COR-L47 (cell line): ENCODE results near the gene CSTB.
"Not testable (repeated sequence)": the region's sequence is repeated elsewhere in the genome, so short reads cannot be mapped to it uniquely, and the experiment has no call there.

Experiments
- DNase-seq: peaks from one replicate; lab custom pipeline; 2025; lab: John Stamatoyannopoulos, UW

The CSTB gene, protein sequence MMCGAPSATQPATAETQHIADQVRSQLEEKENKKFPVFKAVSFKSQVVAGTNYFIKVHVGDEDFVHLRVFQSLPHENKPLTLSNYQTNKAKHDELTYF

DNA sequence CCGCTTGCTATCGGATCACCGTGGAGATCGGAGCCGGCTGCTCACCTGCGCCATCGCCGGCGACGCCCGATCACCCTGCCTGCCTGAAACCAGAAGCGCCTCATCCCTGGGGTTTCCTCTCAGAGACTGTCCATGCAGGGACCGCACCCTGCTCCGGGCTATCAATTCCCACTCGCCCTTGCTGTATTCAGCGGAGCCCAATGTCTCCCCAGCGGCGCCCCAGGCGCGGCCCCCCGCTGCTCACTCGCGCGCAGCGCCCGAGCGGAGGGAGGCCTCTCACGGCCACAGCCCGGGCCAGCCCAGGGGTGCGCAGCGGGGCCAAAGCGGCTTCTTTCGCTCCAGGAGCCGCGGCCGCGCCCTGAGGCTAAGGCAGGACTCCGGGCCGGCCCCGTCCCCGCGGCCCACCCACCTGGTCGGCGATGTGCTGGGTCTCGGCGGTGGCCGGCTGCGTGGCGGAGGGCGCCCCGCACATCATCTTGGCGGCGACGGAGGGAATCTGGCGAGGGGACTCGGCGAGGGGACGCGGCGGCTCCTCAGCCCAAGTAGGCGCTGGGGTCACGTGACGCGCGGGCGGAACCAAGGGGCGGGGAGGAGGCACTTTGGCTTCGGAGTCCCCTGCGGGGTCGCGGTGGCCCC is at the start of gene CSTB:
CSTB (minus strand) TSS at position 514 of the 636 bp plus-strand sequence; CDS start at position 475, 39 bp downstream.
- DNase-seq: peak; percentile 74

DNA sequence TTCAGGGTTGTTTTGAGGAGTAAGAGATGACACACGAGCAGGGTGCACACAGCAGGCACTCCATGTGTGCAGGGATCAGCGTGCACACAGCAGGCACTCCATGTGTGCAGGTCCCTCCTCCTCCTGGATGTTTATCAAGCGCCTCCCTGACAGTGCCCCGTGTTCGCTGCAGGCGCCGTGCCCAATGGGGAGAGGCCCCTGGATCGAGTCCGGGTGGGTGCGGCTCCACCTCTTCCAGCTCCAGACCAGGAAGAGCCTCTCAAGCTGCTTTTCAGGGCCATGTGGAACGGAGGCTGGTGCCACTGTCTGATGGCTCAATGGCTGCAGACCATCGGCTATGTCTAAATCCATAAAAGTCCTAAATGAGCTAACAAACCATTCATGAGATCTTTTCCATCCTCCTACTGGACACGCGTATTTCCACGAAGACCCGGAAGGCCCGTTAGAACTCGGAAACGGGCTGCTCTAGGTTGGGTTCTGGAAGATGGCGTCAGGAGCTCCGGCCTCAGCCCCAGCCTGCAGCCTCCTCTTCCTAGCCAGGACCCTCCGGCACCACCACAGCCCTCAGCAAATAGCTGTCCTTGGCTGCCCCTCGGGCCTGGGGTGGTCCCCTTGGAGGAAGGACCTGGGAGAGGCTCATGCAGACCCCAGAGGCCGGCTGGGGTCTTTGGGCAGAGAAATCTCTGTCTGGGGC is 49.3 kb upstream of the CSTB start:
- no peak for DNase-seq

DNA sequence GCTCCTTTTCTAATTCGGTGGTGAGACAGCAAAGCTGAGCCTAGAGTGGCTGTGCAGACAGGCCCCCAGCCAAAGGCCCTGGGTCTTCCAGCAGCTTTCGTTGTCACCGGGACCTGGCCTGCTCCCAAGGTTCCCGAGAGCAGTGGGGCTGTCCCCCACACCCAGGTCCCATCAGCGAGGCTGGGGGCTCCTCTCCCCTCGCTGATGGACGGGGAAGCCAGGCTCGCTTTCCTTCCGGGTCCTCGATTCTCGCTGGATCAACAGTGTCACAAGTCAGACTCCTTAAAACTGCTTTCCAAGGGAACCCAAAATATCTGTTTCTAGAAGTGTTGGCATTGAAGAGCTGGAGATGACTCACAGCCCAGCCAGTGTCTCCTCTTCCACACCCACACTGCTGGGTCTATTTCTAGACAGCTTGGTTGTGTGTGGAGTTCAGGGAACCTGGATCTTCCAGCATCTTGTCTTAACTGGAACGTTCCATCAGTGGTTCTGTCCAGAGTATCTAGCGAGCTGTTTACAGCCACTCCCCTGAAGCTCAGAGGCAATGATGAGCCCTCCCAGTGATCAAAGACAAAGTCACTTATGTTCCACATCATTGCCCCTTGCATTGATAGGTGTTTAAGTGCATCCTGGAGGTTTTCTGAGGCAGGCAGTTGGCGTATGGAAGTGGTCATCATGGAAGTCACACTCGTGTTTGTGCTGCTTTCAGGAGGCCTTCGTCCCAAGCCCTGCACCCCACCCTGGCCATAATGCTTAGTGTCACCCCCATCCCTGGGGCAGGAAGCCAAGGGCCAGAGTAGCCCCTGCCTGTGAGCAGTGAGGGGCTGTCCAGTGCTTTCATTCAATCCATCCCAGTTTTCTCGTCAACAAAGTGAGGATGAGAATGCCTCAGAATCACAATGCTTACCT is 48.5 kb upstream of the CSTB start:
- no peak for DNase-seq

DNA sequence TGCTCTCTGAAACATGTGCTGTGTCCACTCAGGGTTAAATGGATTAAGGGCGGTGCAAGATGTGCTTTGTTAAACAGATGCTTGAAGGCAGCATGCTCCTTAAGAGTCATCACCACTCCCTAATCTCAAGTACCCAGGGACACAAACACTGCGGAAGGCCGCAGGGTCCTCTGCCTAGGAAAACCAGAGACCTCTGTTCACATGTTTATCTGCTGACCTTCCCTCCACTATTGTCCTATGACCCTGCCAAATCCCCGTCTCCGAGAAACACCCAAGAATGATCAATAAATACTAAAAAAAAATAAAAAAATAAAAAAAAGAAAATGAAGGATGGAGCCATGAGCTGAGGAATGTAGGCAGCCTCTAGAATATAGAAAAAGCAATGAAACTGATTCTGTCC is 46.6 kb upstream of the CSTB start:
- DNase-seq: not testable (repeated sequence)

DNA sequence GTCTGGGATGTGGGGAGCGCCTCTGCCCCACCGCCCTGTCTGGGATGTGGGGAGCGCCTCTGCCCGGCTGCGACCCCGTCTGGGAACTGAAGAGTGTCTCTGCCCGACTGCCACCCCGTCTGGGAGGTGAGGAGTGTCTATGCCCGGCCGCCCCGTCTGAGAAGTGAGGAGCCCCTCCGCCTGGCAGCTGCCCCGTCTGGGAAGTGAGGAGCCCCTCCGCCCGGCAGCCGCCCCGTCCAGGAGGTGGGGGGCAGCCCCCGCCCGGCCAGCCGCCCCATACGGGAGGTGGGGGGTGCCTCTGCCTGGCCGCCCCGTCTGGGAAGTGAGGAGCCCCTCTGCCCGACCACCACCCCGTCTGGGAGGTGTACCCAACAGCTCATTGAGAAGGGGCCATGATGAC is 46.1 kb upstream of the CSTB start:
- DNase-seq: not testable (repeated sequence)

DNA sequence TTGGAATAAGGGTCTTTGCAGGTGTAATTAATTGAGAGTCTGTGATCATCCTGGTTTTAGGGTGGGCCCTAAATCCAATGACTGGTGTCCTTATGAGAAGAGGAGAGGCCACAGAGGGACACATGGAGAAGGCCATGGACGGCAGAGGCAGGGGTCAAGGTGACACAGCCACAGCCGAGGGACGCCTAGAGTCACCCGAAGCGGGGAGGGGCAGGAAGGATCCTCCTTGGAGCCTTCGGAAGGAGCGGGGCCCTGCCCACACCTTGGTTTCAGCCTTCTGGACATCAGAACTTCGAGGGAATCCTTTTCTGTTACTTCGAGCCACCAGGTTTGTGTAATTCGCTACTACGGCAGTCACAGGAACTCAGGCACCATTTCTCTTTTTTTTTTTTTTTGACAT is 44.4 kb upstream of the CSTB start:
- no peak for DNase-seq

DNA sequence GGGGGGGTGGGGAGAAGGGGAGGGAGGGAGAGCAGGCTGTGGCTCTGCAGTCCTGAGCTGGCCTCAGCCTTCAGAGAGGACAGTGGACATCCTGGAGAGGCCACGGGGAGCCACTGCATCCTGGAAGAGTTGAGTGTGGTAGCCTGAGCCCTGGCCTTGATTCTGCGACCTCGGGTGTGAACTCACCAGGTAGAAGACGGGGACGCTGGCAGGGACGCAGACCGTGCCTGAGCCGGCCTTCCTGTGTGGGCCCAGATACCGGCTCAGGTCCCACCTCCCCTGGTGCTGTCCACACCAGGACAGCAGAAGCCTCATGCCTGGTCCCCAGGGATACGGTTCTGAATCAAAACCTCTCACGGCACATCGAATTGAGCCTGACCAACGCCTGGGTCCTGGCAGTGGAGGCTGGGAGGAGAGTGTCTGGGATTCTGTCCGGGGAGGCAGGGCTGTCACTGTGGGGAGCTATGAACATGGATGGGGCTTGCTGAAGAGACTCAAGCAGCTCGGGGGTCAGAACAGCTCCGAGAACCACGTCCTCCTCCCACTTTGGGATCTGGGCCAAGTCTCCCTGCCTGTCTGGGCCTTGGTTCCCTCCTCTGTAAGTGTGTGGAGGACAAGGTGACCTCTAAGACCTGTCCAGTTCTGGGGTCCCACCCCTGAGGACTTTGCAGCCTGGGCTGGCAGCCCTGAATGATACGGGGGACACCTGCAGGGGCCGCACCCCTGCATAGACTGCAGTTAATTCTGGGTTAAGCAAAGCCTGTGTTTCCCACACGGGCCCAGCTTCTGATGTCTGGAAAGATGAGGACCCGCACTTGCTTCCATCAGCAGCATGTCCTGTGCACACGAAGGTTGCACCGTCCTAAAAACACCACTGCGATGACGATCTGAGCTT is 43.6 kb upstream of the CSTB start:
- no peak for DNase-seq

DNA sequence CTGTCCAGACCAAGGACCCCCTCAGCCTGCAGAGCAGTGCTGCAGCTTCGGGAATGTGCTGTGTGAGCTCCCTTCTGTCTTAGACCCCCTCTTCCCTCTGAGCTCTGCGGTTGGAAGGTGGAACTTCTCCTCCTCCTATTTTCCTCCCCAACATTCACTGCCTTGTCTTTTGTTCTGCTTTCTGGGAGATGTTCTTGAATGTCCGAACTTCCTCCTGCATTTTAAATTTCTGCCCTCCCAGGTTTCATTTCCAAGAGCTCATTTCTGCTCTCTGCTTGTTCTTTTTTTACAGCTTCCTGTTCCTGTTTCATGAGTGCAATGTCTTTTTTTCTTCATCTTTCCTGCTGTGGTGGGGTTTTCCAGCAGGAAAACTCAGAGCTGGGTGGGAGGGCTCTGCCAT is 42.6 kb upstream of the CSTB start:
- DNase-seq: no peak

DNA sequence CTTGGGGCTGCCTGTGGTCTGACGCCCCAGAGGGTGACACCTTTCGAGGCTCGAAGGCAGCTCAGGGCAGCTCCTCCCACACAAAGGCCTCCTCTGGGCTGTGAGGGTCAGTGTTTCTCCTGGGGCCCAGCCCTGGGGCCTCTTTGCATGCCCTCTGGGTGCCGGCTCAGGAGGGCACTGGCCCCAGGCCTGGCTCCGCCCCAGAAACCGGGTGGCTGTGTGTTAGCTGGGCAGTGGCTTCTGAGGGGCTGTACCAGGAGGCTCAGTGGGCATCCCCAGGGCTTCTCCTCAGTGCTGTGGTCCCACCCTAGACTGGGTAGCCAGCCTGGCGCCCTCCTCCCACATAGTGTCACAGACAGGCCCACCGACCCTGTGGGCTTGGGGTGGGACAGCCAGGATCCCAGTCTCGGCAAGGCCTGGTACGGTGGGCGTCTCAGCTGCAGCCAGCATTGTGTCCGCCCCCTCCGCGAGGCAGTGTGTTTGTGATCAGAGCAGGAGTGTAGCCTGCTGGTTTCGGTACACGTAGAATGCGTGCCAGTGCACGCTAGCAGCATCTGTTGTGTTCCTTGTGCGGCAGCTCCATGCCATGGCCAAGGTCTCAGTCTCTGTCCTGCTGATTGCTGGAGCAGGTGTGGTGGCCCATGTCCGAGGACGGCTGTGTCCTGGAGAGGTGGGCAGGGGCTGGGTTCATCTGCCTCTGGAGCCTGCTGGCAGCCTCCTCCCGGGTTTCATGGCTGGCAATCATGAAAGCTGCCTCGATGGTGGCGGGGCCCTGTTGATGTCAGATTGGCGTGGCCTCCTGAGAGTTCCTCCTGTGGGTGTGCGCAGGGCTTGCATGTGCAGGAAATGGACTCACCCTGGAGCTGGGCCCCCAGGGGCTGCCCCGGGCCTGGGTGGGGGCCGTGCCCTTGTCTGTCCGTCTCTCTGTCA is 41.3 kb upstream of the CSTB start:
- no peak for DNase-seq

DNA sequence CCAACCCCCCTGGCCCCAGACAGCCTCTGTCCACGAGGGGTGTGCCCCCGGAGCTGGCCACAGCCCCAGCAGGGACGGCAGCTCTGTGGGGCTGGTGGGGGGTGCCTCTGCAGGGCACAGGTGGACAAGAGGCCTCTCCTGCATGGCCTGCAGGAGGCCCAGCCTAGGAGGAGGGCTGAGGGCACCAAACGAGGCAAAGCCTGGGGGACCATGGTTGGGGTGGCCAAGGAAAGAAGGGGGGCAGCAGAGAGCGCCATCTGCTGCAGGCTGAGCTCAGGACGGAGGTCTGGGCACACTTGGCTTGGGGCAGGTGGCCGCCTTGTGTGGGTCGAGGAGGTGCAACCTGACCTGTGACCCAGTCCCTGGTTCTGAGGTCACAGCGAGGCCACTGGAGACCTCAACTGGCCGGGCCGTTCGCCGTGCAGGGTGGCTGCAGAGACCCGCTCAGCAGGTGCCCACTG is 40.5 kb upstream of the CSTB start:
- DNase-seq: no peak

DNA sequence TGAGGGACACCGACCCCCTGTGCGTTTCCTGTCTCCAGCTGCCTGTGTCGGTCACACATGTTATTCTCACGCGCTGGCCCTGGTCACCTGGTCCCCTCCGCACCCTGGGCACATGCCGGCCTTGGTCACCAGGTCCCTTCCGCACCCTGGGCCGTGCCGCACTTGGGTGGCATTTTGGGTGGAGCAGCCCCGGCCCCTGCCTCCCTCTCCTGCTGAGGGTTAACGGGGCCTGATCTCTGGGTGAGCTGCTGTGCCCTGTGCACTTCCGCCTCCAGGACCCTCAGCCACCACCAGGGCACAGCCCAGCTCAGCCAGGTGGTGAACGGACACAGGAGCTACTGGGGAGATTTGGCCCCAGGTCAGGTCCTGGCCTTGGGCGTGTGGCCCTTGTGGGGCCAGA is 39.9 kb upstream of the CSTB start:
- DNase-seq: no peak

DNA sequence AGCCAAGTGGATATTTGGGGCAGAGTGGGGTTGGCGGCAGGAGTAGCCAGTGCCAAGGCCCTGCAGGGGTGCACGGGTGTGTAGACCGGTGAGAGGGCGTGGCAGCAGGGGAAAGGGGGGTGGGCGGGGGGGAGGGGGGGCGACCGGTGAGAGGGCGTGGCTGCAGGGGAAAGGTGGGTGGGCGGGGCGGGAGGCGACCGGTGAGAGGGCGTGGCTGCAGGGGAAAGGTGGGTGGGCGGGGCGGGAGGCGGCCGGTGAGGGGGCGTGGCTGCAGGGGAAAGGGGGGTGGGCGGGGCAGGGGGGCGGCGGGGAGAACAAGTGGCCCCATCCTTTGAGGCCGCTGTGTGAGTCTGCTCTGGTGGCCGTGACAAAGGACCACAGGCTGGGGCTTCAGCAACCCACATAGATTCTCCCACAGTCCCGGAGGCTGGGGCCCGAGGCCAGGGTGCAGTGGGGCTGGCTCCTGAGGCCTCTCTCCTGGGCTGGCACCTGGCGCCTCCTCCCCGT is 39.1 kb upstream of the CSTB start:
- DNase-seq: peak; percentile 38

DNA sequence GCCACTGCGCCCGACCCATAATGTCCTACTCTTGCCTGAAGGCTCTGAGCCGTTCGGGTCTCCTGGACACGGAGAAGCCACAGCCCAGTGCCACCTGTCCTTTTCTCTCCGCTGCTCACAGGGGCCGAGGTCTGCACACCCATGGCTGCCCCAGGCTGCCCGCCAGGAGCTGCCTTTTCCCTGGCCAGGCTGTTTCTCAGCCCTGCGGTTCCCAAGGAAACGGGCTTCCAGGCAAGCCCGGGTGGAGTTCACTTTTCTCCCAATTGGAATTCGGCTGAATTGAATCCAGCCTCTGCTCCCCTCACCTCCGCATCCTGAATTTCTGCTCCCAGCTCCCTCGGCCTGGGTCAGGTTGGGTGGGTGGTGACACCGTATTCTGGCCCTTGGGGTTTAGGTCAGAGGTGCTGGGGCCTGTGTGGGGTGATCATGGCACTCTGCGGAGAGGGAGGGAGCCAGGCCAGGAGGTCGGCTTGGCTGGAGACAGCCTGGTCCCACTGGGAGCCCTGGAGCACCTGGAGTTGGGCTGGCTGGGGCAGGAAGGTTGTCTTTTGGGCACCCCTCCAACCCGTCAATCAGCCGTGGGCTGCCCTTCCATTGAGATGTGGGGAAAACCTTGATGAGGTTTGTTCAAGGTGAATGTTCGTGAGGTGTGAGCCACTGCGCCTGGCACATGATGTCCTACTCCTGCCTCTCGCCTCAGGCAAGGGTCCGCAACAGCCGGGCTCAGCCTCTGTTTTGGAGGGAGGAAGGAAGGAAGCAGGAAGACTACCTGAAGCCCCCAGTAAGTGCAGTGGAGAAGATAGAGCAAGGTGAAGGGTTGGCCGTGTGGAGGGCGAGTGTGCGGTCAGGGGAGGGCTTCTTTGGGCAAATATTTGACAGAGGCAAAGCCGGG is 38.4 kb upstream of the CSTB start:
- no peak for DNase-seq

DNA sequence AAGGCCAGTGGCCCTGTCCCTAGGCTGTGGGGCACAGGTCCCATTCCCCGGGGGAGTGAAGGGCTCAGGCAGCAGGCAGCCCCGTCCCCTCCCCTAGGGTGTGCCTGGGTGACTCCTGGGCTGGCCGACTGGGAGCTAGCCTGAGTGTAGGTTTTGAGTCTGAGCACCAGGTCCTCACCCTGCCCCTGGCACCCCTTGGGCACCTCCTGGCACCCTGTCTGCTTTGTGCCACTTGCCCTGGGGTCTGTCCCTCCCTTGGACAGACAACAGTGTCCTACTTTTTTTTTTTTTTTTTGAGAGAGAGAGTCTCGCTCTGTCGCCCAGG is 37.5 kb upstream of the CSTB start:
- DNase-seq: no peak

DNA sequence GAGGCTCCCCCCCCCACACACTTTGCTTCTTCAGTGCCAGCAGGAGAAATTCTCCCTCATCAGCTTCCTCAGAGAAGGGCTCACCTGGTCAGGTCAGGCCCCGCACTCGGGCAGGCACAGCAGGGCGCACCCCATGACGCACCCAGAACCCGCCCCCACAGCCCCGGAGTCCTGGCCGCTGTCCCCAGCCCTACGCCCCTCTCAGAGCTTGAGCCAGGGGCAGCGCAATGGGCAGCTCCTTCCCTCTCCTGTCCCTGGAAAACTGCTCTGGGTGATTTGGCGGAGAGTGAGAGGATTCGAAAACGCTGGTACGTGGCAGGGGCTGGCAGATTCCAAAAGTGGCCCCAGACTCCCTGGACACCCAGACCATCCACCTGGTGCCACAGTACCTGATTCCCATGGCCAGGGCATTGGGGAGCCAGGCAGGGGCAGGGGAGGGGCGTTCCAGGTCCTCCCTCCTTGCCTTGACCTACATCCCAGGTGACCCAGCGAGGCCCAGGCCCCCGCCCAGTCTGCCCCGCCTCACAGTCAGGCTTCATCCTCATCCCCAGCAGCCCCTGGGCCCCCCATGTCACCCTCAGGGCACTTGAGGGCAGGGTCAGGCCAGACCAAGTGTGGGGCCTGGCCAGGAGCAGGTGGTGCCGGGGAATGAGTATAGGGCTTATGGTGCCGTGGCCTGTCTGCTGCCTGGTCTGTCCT is 37.0 kb upstream of the CSTB start:
- DNase-seq: no peak

DNA sequence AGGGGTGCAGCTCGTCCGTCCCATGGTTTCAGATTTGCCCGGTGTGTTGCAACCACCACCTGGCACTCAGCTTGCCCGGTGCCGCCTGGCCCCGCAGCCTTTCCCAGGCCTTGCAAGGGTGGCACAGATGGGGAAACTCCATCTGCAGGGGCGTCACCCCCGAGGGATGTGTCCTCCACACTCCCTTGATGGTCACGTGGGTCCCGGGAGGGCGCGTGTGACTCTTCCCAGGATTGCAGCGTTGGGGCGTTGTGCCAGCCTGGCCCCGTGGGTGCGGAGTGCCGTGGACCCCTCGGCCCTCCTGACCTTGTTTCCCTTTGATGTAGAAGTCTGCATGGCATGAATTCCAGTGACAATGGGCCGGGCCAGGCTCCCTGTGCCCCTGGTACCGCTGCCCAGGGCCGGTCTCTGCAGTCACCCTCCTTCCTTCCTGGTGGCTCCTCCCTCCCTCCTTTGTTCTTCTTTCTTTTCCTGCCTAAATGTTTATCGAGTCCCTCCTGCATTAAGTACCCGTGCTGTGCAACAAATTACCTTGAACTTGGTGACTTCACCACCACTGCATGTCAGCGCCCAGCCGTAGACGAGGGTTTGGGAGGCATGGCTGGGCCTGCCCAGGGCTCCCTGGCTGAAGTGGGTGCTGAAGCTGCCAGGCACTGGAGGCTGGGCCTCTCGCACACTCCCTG is 36.2 kb upstream of the CSTB start:
- DNase-seq: no peak

DNA sequence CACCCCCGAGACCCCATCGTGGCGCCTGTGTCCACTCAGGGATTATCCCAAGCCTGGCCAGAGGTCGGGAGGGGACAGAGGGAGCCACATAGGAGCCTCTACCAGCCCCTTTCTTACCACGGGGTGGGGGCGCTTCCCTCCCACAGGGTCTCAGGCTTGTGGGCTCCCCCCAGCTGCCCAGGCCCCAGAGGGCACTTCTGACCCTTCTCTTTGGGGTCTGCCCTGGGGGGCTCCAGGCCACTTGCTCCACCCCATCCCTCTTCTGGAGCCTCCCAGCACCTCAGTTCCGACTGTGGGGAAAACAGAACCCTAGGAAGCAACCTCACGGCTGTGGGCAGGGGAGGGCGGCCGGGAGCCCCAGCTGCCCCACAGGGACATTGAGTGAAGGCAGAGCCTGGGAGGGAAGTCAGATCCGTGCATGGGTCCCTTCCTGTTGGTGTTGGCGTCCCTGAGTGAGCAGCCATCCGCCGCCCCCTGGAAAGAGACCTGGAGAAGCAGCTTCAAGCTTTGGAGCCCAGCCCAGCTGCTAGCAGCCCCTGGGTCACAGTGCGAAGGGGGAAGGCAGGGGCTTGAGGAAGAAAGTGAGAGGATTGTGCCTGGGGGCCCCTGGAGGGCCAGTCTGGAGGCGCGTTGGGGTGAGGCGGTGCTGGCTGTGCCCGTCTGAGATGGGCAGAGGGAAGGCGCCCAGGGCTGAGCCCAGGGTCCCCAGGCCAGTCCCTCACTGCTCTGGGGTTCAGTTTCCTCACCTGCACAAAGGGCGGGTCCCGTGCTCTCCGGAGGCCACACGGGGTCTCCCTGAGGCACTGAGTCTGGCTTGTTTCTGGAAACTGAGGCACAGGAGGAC is 35.4 kb upstream of the CSTB start:
- no peak for DNase-seq
